Measurements from ENCODE around the gene ARHGEF7.

ARHGEF7 gene

GRCh38 chr13:111216166-111216960 is 101.3 kb downstream of the ARHGEF7 start:
- no peak overlapping the region for H3K4me3 ChIP-seq (ENCODE audit: low read length)
- DNase-seq (ENCODE audit: low read depth): no peak
- peak; percentile 51 for TF ChIP-seq CTCF (conservative IDR thresholded peaks at IDR 0.05; ENCODE audit: low read length)

- no peak for DNase-seq (ENCODE audit: low read depth)
- TF ChIP-seq CTCF (conservative IDR thresholded peaks at IDR 0.05; ENCODE audit: low read length): no peak
These were observed 102.5 kb downstream of the ARHGEF7 start for GRCh38 chr13:111217641-111218040.

DNA sequence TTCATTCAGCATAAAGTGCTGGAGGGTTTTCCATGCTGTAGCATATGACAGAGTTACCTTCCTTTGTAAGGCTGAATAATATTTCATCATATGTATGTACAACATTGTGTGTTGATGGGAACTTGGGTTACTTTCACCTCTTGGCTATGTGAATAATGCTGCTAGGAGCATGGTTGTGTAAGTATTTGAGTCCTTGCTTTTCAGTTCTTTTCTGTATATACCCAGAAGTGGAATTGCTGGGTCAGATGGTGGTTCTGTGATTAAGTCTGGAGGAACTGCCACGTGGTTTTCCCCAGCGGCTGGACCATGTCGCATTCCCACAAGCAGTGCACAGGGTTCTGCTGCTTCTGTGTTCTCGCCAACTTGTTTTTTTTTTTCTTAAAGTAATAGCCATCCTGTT is 104.2 kb downstream of the ARHGEF7 start:
- H3K4me3 ChIP-seq (ENCODE audit: low read length): no peak overlapping the region
- no peak for TF ChIP-seq CTCF (conservative IDR thresholded peaks at IDR 0.05; ENCODE audit: low read length)
- DNase-seq (ENCODE audit: low read depth): peak; percentile 95

More at GRCh38 chr13:111217641-111218040, 102.5 kb downstream of the ARHGEF7 start:
- no peak overlapping the region for H3K4me3 ChIP-seq (ENCODE audit: low read length)

DNA sequence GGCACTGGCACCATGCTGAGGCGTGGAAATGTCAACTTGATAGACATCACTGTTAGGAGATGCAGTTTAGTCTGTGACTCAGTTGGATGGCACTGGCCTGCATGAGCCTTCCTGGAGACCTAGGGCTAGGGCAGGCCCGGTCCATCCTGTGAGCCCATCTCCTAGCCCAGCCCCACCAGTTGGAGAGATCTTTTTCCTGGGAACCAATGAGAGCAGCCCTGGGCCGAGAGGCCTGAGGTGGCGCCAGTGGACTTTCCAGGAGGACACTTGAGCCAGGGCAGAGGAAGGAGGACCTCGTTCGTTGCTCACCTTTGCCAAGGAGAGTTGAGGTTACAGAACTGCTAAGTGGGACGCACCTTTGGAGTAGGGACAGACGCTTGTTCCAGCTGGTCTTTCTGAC is 104.8 kb downstream of the ARHGEF7 start:
- DNase-seq (ENCODE audit: low read depth): no peak
- no peak for TF ChIP-seq CTCF (conservative IDR thresholded peaks at IDR 0.05; ENCODE audit: low read length)

DNA sequence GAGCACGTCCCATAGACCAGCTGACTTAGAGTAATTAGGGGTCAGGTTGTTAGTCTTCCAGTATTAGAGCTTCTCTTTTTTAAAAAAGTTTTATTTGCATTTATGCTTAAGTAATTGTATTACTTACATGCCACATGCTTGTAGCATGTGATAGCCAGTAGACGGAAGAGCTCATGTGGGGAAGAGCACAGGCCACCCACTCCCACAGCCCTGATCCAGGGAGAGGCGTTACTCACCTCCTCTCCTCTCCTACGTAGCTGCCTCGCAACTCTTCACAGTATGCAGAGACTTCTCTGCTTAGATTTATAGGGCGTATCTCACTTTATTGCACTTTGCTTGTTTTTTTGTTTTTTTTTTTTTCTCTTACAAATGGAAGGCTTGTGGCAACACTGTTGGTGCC is 110.1 kb downstream of the ARHGEF7 start:
- TF ChIP-seq CTCF (conservative IDR thresholded peaks at IDR 0.05; ENCODE audit: low read length): no peak
- no peak overlapping the region for H3K4me3 ChIP-seq (ENCODE audit: low read length)
- DNase-seq (ENCODE audit: low read depth): no peak

More for the DNA sequence above, 104.8 kb downstream of the ARHGEF7 start:
- no peak overlapping the region for H3K4me3 ChIP-seq (ENCODE audit: low read length)

DNA sequence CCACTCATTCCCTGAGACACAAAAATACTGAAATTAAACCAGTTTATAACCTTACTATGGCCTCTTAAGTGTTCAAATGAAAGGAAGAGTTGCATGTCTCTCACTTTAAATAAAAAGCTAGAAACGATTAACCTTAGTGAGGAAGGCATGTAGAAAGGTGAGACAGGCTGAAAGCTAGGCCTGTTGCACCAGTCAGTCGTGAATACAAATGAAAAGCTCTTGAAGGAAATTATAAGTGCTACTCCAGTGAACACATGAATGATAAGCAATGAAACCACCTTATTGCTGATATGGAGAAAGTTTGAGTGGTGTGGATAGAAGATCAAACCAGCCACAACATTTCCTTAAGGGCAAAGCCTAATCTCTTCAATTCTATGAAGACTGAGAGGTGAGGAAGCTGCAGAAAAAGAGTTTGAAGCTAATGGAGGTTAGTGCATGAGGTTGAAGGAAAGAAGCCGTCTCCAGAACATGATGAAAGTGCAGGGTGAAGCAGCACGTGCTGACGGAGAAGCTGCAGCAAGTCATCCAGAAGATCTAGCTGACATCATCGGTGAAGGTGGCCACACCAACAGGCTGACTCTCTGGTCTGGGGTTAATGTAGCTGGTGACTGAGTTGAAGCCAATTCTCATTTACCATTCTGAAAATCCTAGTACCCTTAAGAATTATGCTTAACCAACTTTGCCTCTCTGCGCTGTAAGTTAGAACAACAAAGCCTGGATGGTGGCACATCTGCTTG is 110.9 kb downstream of the ARHGEF7 start:
- TF ChIP-seq CTCF (conservative IDR thresholded peaks at IDR 0.05; ENCODE audit: low read length): no peak
- no peak overlapping the region for H3K4me3 ChIP-seq (ENCODE audit: low read length)
- DNase-seq (ENCODE audit: low read depth): no peak

- TF ChIP-seq CTCF (conservative IDR thresholded peaks at IDR 0.05; ENCODE audit: low read length): no peak
- no peak overlapping the region for H3K4me3 ChIP-seq (ENCODE audit: low read length)
These were observed 112.3 kb downstream of the ARHGEF7 start for GRCh38 chr13:111227405-111227804.

More at GRCh38 chr13:111227405-111227804, 112.3 kb downstream of the ARHGEF7 start:
- DNase-seq (ENCODE audit: low read depth): no peak

All from AG10803 (cell line).